Progenitor cell of endocrine pancreas (in vitro differentiated cells): ENCODE data around the gene RBM17. TPM values are rescaled to one million over a fixed set of nuclear protein-coding genes. Genes with fewer than 3 reads are reported as not detected.

Experiments used
- DNase-seq: peaks from one replicate; pipeline ENCODE4 v3.0.0; 2021; ENCODE audit warnings: low spot score; ENCODE audit not compliant: unreplicated experiment
- H3K27ac Mint-ChIP-seq: 2 replicates; pipeline ENCODE4 v1.8.0; 2021; ENCODE audit warnings: mild to moderate bottlenecking, moderate library complexity, mixed read lengths
- H3K27me3 Mint-ChIP-seq: 2 replicates; pipeline ENCODE4 v1.8.0; 2021; ENCODE audit warnings: mixed read lengths
- H3K36me3 Mint-ChIP-seq: 2 replicates; pipeline ENCODE4 v1.8.0; 2022; ENCODE audit warnings: mixed read lengths; ENCODE audit not compliant: insufficient read depth
- H3K4me1 Mint-ChIP-seq: 2 replicates; pipeline ENCODE4 v1.8.0; 2021; ENCODE audit warnings: low read depth, mixed read lengths
- H3K4me3 Mint-ChIP-seq: 2 replicates; pipeline ENCODE4 v1.8.0; 2021; ENCODE audit warnings: low read depth, mild to moderate bottlenecking, moderate library complexity, mixed read lengths
- H3K9me3 Mint-ChIP-seq: 2 replicates; pipeline ENCODE4 v1.8.0; 2021; ENCODE audit warnings: low read depth, mixed read lengths
- total RNA-seq: library from RNA; stranded (reverse); gene quantifications from 2 replicates; pipeline ENCODE4 v1.2.1, GENCODE V29; 2021
- TF ChIP-seq, protein P1 (sequence below): fragments of 200-600 bp; sonication (generic); IDR thresholded peaks from one replicate; pipeline ENCODE4 v1.5.0; 2021; ENCODE audit warnings: antibody characterized with exemption, mild to moderate bottlenecking; ENCODE audit not compliant: unreplicated experiment

Gene RBM17
- total RNA-seq, 1 donor from 2014 or later = 122 TPM

DNA sequence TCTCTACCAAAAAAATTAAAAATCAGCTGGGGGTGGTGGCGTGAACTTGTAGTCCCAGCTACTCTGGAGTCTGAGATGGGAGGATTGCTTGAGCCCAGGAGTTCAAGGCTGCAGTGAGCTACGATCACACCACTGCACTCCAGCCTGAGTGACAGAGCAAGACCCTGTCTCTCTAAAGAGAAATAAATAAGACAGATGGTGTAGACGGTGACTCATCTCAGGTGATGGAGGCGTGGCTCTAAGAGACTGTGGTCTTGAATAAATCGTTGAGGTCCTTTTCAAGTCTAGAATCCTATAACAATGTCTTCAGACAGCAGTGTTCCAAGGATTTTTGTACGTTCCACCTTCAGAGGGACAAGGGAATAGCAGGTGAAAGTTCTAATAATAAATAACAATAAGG, 60.1 kb downstream of the RBM17 start:
- Mint-ChIP-seq H3K4me3 (no peak overlapping the region), H3K9me3 (no peaks in the 10 kb centered on the region), H3K27ac (no peak overlapping the region), H3K27me3 (peaks cover 24% of the 10 kb centered on the region), H3K4me1 (peaks cover 11% of the 10 kb centered on the region), H3K36me3 (no peaks in the 10 kb centered on the region)
- TF ChIP-seq, protein P1, sequence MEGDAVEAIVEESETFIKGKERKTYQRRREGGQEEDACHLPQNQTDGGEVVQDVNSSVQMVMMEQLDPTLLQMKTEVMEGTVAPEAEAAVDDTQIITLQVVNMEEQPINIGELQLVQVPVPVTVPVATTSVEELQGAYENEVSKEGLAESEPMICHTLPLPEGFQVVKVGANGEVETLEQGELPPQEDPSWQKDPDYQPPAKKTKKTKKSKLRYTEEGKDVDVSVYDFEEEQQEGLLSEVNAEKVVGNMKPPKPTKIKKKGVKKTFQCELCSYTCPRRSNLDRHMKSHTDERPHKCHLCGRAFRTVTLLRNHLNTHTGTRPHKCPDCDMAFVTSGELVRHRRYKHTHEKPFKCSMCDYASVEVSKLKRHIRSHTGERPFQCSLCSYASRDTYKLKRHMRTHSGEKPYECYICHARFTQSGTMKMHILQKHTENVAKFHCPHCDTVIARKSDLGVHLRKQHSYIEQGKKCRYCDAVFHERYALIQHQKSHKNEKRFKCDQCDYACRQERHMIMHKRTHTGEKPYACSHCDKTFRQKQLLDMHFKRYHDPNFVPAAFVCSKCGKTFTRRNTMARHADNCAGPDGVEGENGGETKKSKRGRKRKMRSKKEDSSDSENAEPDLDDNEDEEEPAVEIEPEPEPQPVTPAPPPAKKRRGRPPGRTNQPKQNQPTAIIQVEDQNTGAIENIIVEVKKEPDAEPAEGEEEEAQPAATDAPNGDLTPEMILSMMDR = no peak
- DNase-seq = no peak

DNA sequence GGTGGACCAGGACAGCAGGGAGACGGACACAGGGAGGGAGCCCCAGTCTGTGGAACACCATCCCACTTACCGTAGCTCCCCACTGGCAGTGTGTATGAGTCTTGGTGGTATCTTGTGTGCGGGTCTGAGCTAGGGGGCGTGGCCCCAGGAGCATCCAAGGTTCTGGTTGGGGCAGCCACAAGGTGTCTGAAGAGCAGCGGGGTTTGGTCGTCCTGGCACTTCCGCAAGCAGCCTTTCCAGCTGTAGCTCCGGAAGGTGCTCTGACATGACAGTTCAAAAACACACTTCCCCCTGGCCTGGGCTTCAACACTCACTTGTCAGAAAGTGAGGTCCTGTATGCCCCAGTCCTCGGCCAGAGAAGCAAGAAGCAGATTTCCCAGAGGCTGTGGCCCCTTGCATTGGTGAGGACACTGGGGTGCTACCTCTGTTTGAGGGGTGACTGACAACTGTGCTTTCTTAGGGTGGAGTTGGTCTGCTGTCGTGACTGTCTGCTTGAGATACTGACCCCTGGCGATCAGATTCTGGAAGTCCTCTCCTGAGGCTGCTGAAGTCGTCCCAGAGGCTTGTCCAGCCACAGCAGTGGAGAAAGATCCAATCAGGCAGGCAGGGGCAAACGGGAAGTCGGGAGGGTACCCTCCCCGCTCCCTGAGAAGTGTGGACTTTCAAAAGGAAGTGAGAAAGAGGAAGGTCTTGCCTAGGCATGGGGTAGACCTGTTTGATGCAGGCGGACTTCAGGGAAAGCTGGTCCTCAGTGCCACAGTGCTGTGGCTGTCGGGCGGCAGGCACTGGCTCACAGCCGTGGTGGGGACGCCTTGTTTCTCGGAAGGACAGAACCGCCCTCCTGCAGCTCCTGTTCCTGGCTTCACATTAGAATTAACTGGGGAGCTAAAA, 62.5 kb downstream of the RBM17 start:
- H3K27ac Mint-ChIP-seq = no peak overlapping the region
- H3K4me1 Mint-ChIP-seq = peaks cover 11% of the 10 kb centered on the region
- H3K27me3 Mint-ChIP-seq = peaks cover 20% of the 10 kb centered on the region
- no peaks in the 10 kb centered on the region for H3K36me3 Mint-ChIP-seq
- peak; percentile 30 for DNase-seq
- H3K4me3 Mint-ChIP-seq = no peak overlapping the region
- TF ChIP-seq, protein P1 = peak; percentile 67
- H3K9me3 Mint-ChIP-seq = no peaks in the 10 kb centered on the region

DNA sequence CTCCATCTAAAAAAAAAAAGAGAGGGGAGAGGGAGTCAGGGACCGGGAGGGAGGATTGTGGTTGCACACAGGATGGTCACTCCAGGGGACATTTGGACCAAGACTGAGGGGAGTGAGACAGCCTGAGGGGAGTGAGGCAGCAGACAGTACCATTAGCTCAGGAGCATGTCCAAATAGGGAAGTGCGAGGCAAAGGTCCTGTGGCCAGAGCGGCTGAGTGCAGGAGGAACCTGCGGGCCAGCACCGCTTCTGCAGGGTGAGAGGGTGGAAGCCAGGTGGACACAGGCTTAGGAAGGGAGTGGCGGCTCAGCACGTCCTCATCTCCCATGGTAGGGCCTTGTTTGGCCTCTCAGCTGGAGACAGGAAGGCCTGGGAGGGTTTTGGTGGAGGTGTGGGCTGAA, 65.0 kb downstream of the RBM17 start:
- no peak for DNase-seq
- Mint-ChIP-seq H3K27ac (no peak overlapping the region), H3K4me3 (no peak overlapping the region), H3K4me1 (peaks cover 8% of the 10 kb centered on the region), H3K36me3 (no peaks in the 10 kb centered on the region), H3K27me3 (peaks cover 3% of the 10 kb centered on the region), H3K9me3 (no peaks in the 10 kb centered on the region)
- TF ChIP-seq, protein P1 = no peak

DNA sequence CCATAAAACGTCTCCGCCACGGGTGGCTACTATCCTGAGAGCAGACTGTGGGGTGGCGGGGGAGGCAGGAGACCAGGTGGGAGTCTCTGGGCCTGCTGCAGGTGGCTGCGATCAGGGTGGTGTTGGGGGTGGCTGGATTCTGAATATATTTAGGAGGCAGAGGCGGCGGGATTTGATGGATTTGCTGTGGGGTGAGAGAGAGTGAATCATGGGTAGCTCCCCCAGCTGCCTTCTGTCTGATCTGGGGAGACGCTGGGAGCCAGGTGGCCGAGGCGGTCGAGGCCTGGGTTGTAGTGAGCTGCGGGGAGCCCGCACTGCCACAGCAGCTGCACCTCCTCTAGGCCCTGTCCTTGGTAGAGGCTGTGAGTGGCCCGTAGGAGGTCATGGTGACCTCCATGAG, 65.7 kb downstream of the RBM17 start:
- Mint-ChIP-seq H3K27ac (no peak overlapping the region), H3K4me1 (peaks cover 8% of the 10 kb centered on the region), H3K36me3 (no peaks in the 10 kb centered on the region), H3K27me3 (peaks cover 3% of the 10 kb centered on the region), H3K9me3 (no peaks in the 10 kb centered on the region), H3K4me3 (no peak overlapping the region)
- TF ChIP-seq, protein P1 = no peak
- DNase-seq = no peak

DNA sequence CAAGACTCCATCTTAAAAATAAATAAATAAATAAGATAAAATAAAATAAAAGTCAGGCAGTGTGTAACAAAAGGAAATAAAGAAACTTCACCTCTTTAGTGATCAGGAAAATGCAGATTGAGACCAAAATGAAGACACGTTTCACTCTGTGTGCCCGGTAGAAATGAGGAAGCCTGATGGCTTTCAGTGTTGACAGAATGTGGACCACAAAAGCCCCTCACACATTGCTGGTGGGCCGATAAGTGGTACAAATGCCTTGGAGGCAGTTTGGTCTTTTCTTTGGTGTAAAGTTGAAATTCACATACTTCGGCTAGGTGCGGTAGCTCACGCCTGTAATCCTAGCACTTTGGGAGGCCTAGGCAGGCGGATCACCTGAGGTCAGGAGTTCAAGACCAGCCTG, 69.4 kb downstream of the RBM17 start:
- no peaks in the 10 kb centered on the region for H3K9me3 Mint-ChIP-seq
- peaks cover 1% of the 10 kb centered on the region for H3K4me1 Mint-ChIP-seq
- no peaks in the 10 kb centered on the region for H3K36me3 Mint-ChIP-seq
- DNase-seq = no peak
- H3K27me3 Mint-ChIP-seq = no peaks in the 10 kb centered on the region
- H3K4me3 Mint-ChIP-seq = no peak overlapping the region
- TF ChIP-seq, protein P1 = no peak
- no peak overlapping the region for H3K27ac Mint-ChIP-seq
